ENCODE results near the gene GGCT.

The GGCT gene

GRCh38 chr7:30472081-30472783 is 32.4 kb downstream of the GGCT start:
- no peak for TF ChIP-seq CTCF (IDR thresholded peaks at IDR 0.05; ENCODE audit: low read depth, low read length, missing control alignments)
- DNase-seq (ENCODE audit: low read depth): no peak
- no peak overlapping the region for H3K4me3 ChIP-seq (ENCODE audit: low read depth, low read length)

GRCh38 chr7:30471205-30471604 is 33.4 kb downstream of the GGCT start:
- TF ChIP-seq CTCF (IDR thresholded peaks at IDR 0.05; ENCODE audit: low read depth, low read length, missing control alignments): no peak
- no peak for DNase-seq (ENCODE audit: low read depth)
- no peak overlapping the region for H3K4me3 ChIP-seq (ENCODE audit: low read depth, low read length)

- no peak for DNase-seq (ENCODE audit: low read depth)
- no peak for TF ChIP-seq CTCF (IDR thresholded peaks at IDR 0.05; ENCODE audit: low read depth, low read length, missing control alignments)
- no peak overlapping the region for H3K4me3 ChIP-seq (ENCODE audit: low read depth, low read length)
Measured at GRCh38 chr7:30470771-30471170, 33.9 kb downstream of the GGCT start.

GRCh38 chr7:30470163-30470770 is 34.4 kb downstream of the GGCT start:
- DNase-seq (ENCODE audit: low read depth): no peak
- no peak for TF ChIP-seq CTCF (IDR thresholded peaks at IDR 0.05; ENCODE audit: low read depth, low read length, missing control alignments)
- no peak overlapping the region for H3K4me3 ChIP-seq (ENCODE audit: low read depth, low read length)

- TF ChIP-seq CTCF (IDR thresholded peaks at IDR 0.05; ENCODE audit: low read depth, low read length, missing control alignments): no peak
- H3K4me3 ChIP-seq (ENCODE audit: low read depth, low read length): no peak overlapping the region
- DNase-seq (ENCODE audit: low read depth): no peak
Measured at GRCh38 chr7:30469303-30469702, 35.3 kb downstream of the GGCT start.

GRCh38 chr7:30468791-30469190 is 35.8 kb downstream of the GGCT start:
- no peak for DNase-seq (ENCODE audit: low read depth)
- H3K4me3 ChIP-seq (ENCODE audit: low read depth, low read length): no peak overlapping the region
- TF ChIP-seq CTCF (IDR thresholded peaks at IDR 0.05; ENCODE audit: low read depth, low read length, missing control alignments): no peak

GRCh38 chr7:30468041-30468440 is 36.6 kb downstream of the GGCT start:
- no peak for DNase-seq (ENCODE audit: low read depth)
- no peak overlapping the region for H3K4me3 ChIP-seq (ENCODE audit: low read depth, low read length)
- TF ChIP-seq CTCF (IDR thresholded peaks at IDR 0.05; ENCODE audit: low read depth, low read length, missing control alignments): no peak
